ENCODE data around the gene RNF8. TPM values are rescaled to one million over a fixed set of nuclear protein-coding genes. Genes with fewer than 3 reads are reported as not detected.
A peak's percentile ranks its signal among the peaks of the same experiment; 100 is the strongest.

Gene RNF8
- polyA plus RNA-seq, 3 donors, result 4.2 to 4.9 (median 4.7) TPM

DNA sequence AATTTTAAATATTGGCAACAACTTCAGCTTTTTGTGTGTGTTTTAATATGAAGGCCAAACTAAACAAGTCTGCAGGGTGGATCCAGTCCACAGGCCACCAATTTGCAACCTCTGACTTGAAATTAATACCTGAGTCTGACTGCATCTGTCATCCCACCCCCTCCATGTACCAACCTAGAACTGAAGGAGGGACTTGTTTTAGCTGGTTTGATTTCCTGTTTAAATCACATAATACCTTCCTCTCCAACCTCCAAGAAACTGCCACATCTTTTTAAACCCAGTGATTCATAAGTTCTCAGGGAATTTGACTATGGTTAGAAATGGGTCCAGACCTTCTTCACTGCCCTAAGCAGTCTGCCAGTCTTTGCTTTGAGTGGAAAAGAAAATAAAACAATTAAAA lies 21.6 kb downstream of the RNF8 start:
- no peaks in the 10 kb centered on the region for H3K9me3 ChIP-seq (replicated peaks in 1 of 2; ENCODE audit: control insufficient read depth in 1 of 2, insufficient read depth in 1 of 2, low read length in 2 of 2)
- no peaks in the 10 kb centered on the region for H3K4me1 ChIP-seq (ENCODE audit: control insufficient read depth in 1 of 2, insufficient read depth in 2 of 2, low read length in 2 of 2)
- no peak for DNase-seq
- intact Hi-C loops (cut with micrococcal nuclease), result no loop called here
- H3K4me3 ChIP-seq (replicated peaks in 1 of 3; ENCODE audit: low read depth in 2 of 3, low read length in 3 of 3), result no peak overlapping the region
- Mint-ChIP-seq H3K4me3 (no peak overlapping the region), H3K27ac (no peak overlapping the region), H3K4me1 (no peaks in the 10 kb centered on the region), H3K36me3 (peaks cover 63 to 89% of the 10 kb centered on the region in 2 donors), H3K27me3 (ENCODE audit: low read depth in 3 of 3) (no peaks in the 10 kb centered on the region), H3K9me3 (no peaks in the 10 kb centered on the region)
- no peak overlapping the region for H3K27ac ChIP-seq (ENCODE audit: low read depth in 1 of 2, low read length in 2 of 2)
- peaks cover 44 to 87% of the 10 kb centered on the region in 2 donors for H3K36me3 ChIP-seq (replicated peaks in 1 of 2; ENCODE audit: control insufficient read depth in 1 of 2, insufficient read depth in 2 of 2, low read length in 2 of 2)
- H3K4me2 ChIP-seq (replicated peaks; ENCODE audit: extremely low read depth, low read length, poor library complexity, severe bottlenecking), result no peak overlapping the region
- no peak for TF ChIP-seq CTCF (IDR thresholded peaks at IDR 0.05)
- no peak overlapping the region for H2AFZ ChIP-seq (ENCODE audit: insufficient read depth, low read depth, low read length, poor library complexity, severe bottlenecking)
- H3K27me3 ChIP-seq (ENCODE audit: control insufficient read depth in 2 of 2, insufficient read depth in 2 of 2, low read length in 2 of 2), result no peaks in the 10 kb centered on the region
- H3K9ac ChIP-seq (ENCODE audit: insufficient read depth, low read length, poor library complexity, severe bottlenecking), result no peak overlapping the region
- H4K20me1 ChIP-seq (ENCODE audit: insufficient read depth, low read length), result no peaks in the 10 kb centered on the region
- no peaks in the 10 kb centered on the region for H3K79me2 ChIP-seq (ENCODE audit: insufficient read depth, low read length)

DNA sequence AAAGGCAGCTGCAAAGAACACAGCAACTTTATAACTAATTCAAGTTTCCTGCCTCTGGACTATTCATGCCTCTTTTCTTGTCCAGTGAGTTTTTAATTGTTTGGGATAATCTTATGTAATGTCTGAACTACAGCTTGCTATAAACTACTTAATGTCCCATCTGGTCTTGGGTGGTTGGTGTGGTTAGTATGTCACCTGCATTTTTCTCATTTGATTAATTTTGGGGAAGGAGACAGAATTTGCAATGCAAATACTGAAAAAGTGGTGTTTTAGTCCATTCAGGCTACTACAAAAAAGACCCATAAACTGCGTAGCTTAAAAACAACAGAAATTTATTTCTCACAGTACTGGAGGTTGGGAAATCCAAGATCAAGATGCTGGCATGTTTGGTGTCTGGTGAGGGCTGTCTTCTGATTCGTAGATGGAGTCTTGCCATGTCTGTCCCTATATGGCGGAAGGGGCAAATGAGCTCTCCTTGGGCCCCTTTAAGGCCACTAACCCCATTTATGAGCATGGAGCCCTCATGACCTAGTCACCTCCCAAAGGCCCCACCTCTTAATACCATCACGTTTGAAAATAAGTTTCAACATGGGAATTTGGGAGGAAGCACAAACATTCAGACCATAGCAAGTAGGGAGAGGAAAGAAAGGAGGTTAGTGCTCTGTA lies 22.4 kb downstream of the RNF8 start:
- peak overlapping the region in 1 of 7 donors; percentile 36 for H3K27ac Mint-ChIP-seq
- H3K27me3 Mint-ChIP-seq (ENCODE audit: low read depth in 3 of 3), result no peaks in the 10 kb centered on the region
- Histone ChIP-seq H3K27me3 (ENCODE audit: control insufficient read depth in 2 of 2, insufficient read depth in 2 of 2, low read length in 2 of 2) (no peaks in the 10 kb centered on the region), H3K4me3 (replicated peaks in 1 of 3; ENCODE audit: low read depth in 2 of 3, low read length in 3 of 3) (no peak overlapping the region), H3K36me3 (replicated peaks in 1 of 2; ENCODE audit: control insufficient read depth in 1 of 2, insufficient read depth in 2 of 2, low read length in 2 of 2) (peaks cover 42 to 86% of the 10 kb centered on the region in 2 donors), H3K4me2 (replicated peaks; ENCODE audit: extremely low read depth, low read length, poor library complexity, severe bottlenecking) (no peak overlapping the region), H3K79me2 (ENCODE audit: insufficient read depth, low read length) (no peaks in the 10 kb centered on the region), H2AFZ (ENCODE audit: insufficient read depth, low read depth, low read length, poor library complexity, severe bottlenecking) (no peak overlapping the region), H3K4me1 (ENCODE audit: control insufficient read depth in 1 of 2, insufficient read depth in 2 of 2, low read length in 2 of 2) (no peaks in the 10 kb centered on the region), H4K20me1 (ENCODE audit: insufficient read depth, low read length) (no peaks in the 10 kb centered on the region), H3K9me3 (replicated peaks in 1 of 2; ENCODE audit: control insufficient read depth in 1 of 2, insufficient read depth in 1 of 2, low read length in 2 of 2) (no peaks in the 10 kb centered on the region), H3K27ac (ENCODE audit: low read depth in 1 of 2, low read length in 2 of 2) (no peak overlapping the region), H3K9ac (ENCODE audit: insufficient read depth, low read length, poor library complexity, severe bottlenecking) (no peak overlapping the region)
- H3K4me3 Mint-ChIP-seq, result no peak overlapping the region
- no peak for TF ChIP-seq CTCF (IDR thresholded peaks at IDR 0.05)
- H3K4me1 Mint-ChIP-seq, result no peaks in the 10 kb centered on the region
- intact Hi-C loops (cut with micrococcal nuclease), result no loop called here
- H3K36me3 Mint-ChIP-seq, result peaks cover 62 to 88% of the 10 kb centered on the region in 2 donors
- no peaks in the 10 kb centered on the region for H3K9me3 Mint-ChIP-seq
- no peak for DNase-seq
- WGBS (ENCODE audit: insufficient coverage), result no CpG with 5 or more reads among the region's 4 CpGs

Data from CD14-positive monocyte (primary cell).